GM21528 (cell line): ENCODE data around the gene DHCR24.

Experiments
- ATAC-seq: cut with Tn5 transposase; IDR thresholded peaks from one replicate; pipeline ENCODE4 v1.9.1; 2021; ENCODE audit warnings: mild to moderate bottlenecking, moderate library complexity; ENCODE audit not compliant: unreplicated experiment, low FRiP score

The DHCR24 gene

DNA sequence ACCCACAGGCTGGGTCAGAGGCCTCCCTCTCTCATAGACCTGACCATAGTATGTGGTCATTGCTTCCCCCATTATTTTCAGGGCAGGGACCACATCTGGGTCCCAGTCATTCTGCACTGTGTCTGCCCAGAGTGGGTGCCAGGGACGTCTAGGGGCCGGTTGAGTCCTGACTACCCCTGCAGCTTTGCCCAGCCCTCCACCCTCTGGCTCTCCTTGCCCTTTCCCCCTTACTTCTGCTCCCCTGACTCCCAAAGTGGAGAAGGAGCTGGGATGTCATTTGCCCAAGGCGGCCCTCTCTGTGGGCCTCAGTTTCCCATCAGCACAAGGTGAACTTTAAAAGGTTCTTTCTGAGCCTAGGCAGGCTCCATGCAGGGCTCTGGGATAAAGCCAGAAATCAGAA, 81.5 kb downstream of the DHCR24 start:
- no peak for ATAC-seq

DNA sequence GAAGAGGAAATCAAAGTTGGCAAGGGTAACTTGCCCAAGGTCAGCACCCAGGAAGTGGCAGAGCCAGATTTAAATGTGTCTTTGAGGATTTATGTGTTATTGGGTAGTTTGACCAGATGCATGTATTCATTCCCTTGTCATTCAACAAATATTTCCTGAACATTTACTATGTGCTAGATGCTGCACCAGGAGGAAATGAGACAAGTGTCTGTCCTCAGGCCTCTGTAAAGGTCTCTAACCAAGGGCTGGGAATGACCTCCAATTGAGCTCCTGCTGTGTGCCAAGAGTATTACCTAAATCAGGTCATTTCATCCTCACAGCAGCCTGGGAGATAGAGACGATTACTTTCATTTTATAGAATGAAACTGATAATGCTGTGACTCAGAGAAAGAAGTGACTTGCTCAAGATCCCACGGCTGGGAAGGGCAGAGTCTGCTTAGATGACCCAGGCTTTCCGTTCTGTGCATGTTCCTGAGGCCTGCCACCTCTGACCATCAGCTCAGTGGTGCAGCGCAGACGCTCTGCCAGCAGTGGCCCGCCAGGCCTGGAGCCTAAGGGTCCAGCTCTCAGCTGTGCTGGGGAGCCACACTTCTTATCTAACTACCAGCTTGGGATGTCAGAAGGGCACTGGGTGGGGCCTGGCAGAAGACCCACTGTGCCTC, 82.4 kb downstream of the DHCR24 start:
- no peak for ATAC-seq

DNA sequence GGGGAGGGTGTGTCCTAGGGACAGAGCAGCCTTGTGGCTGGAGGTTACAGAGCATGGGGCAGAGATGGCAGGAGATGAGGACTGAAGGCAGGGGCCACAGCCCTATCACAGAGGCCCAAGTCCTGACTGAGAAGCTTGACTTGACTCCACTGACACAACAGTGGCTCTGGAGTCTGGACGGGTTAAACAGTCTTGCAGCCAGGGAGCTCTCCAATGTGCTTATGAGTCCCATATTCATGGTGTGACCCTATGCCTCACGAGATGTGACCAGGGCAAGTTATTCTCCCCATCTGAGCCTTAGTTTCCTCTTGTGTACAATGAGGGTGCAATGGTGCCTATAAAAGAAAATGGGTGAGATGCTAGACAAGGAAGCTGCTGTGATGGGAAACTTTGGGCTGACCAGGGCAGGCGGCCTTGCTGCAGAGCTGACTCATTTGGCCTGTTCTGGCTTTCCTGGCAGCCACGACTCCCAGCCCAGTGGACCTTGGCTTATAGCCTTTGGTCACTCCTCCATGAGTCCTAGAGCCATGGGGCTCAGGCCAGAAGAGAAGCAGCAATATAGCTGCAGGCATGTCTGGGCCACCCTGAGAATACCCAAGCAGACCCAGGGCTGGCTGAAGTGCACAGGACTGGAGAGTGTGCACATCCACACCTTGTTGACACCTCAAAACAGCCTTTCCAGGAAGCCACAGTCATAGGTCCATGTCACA, 83.1 kb downstream of the DHCR24 start:
- ATAC-seq, result no peak

DNA sequence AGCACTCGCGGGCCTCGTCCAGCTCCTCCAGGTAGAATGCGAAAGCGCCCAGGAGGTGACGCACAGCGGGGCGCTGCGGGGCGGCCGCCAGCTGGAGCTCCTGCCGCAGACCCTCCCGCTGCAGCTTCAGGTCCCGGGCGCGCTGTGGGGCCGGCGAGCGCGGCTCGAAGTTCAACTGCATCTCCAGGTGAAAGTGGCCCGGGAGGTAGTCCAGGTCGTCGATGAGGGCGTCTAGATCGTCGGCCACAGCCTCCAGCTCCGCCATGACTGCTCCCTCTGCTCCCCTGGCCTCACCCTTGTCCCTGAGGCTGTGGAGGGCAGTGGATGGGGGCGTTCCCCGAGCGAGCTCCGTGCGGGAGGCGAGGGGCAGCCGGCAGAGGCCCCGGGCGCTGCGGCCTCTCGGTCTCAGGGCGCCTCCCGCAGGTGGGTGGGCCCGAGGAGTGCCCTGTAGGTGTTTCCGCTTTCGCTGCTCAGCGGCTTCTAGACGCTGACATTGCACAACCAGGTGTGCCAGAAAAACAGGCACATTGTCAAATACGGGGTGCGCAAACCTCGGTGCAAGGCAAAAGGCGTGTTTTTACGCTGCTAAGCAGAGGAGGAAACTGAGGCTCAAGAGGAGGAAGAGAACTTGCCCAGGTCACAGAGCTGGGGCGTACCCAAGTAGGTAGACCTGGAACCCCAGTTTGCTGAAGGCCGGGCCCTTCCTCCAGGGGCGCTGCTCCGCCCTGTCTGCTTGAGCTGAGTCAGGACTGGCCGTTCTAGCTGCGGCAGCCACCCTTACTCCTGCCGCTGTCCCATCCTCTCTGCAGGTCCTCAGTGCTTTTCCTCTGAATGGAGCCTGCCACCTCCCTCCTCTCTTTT, 85.9 kb downstream of the DHCR24 start, which contains the start of gene TTC22:
TTC22 (minus strand) TSS at position 425 of the 861 bp plus-strand sequence; CDS start at position 265, 160 bp downstream.
- peak; percentile 89 for ATAC-seq

DNA sequence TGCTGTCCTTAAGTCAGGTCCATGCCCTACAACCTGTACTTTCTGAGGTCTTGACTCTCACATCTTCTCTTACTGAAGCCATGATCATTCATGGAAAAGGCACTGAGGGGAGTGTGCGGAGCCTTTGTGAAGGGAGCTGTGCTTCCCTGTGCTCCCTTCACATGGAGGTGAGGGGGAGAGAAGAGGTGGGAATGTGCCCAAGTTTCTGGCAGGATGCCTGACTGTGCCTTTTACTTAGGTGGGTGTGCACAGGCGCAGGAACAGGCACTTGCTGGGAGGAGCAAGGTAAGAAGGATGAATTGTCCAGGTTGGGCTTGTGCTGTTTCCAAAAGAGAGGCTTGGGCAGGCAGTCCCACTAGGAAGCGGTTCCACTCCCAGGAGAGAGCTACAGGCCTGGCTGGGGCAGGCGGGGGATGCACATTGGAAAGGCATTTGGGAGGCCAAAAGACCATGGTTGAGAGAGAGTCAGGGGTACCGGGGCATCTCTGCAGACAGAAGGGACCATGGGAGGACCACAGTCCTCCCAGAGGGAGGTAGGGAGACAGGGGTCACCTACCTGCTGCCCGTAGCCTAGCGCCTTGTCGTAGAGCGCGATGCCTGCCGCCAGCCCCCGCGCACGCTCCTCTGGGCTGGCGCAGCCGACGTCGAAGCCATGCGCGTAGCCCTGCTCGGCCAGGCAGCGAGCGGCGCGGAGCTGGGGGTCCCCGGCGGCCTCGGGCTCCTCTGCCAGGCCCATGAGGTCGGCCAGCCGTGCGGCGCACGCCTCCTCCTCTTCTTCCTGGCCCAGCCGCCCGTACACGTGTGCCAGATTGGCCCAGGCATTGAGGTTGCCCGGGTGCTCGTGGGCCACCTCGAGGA, 86.7 kb downstream of the DHCR24 start:
- ATAC-seq, result no peak
